NCI-H2107 treated with DMSO at 0.1 percent for 48 hours (cell line): ENCODE results near the gene FERMT1.
"Not testable (repeated sequence)": the region's sequence is repeated elsewhere in the genome, so short reads cannot be mapped to it uniquely, and the experiment has no call there.

Source experiments
- DNase-seq: peaks from one replicate; lab custom pipeline; 2025; ENCODE audit not compliant: unreplicated experiment; lab: John Stamatoyannopoulos, UW

Gene FERMT1

DNA sequence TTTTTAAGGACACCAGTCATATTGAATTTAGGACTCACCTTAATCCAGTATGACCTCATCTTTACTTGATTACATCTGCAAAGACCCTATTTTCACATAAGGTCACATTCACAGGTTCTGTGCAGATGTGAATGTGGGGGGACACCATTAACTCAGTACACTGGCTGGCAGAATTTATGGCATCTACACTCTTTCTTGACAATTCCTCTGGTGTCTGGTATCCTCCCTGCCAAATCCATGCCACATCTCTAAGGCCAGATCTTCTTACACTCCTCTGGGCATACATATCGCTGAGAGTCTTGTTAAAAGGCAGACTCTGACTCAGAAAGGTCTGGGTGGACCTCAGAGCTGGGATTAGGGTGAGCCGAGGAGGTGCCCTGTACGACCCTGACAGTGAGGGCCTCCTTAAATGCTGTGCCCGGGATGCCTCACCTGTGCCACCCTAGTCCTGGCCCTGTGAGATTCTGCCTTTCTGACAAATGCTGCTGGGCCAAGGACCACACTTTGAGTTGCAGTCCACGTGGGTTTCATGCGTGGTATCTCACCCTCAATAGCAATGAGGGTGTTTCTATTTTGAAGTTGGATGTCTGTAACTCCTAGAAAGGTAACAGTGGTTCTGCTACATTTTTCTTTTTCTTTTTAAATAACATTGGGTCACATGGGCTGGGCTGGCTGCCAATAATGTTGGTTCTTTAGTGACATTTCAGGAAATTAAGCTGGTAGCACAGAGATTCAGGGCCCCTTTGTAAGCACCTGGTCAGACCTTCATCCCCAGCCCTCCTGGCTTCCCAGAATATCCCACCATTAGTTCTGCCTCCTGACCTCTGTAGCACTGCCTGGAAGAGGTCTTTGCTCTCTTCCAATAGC, 51.8 kb downstream of the FERMT1 start:
- DNase-seq, result no peak

DNA sequence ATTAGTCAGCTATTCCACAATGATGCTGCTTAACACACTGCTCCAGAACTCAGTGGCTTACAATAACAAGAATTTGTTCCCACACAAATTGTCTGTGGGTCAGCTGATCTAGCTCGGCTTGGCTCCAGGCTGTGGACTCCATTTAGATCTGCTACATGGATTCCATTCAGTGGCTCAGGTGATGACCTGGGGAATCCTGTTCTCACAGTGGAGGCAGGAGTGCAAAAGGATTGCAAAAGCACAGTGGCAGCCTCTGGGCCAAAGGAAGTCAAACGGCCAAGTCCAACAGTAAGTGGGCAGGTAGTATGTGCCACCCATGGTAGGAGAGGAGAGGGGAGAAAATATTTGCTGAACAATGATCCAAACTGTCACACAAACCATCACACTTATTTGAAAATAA, 53.2 kb downstream of the FERMT1 start:
- DNase-seq, result no peak

- no peak for DNase-seq
These were observed 55.0 kb downstream of the FERMT1 start for GRCh38 chr20:6067763-6068318.

DNA sequence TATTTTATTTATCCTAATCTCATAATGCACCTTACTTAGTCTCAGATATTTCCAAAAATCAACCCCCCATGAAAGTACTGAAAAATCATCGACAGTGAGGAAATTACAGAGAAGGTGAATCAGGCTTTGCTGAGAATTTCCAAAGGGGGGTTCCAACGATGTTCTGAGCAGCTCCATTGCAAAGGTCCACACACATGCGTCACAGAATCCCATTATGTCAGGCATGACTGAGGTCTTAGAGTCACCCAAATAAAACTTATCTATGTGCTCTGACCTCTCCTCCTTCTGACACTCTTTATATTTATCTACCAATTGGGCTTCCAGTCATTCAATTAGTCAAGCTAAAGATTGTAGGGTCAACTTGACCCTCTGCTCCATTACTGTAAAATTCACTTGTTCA, 56.2 kb downstream of the FERMT1 start:
- DNase-seq, result no peak

- no peak for DNase-seq
These were observed 61.3 kb downstream of the FERMT1 start for GRCh38 chr20:6061544-6061943.

GRCh38 chr20:6060213-6060612, 62.6 kb downstream of the FERMT1 start:
- no peak for DNase-seq

- peak; percentile 54 for DNase-seq
These were observed 64.0 kb downstream of the FERMT1 start for GRCh38 chr20:6058684-6059295.

GRCh38 chr20:6057691-6058090, 65.1 kb downstream of the FERMT1 start:
- DNase-seq, result no peak

DNA sequence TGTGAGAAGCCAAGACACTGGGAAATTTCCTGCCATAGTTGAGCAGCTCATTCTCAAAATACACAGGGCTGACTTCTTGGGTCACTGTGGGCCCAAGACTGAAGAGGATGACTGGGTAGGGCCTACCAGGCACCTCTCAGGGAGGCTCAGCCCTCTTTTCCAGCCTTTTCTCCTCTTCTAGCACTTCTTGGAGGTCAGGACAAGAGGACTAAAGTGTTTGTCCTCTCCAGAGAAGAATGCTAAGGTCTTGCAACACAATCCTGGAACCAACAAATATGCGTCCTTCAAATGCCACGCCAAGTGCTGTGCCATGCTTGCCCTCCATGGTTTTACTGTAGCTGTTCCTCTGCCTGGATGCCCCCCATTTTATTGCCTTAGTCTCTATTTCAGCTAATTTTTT, 65.7 kb downstream of the FERMT1 start:
- no peak for DNase-seq

GRCh38 chr20:6055981-6056569, 66.8 kb downstream of the FERMT1 start:
- DNase-seq, result no peak

DNA sequence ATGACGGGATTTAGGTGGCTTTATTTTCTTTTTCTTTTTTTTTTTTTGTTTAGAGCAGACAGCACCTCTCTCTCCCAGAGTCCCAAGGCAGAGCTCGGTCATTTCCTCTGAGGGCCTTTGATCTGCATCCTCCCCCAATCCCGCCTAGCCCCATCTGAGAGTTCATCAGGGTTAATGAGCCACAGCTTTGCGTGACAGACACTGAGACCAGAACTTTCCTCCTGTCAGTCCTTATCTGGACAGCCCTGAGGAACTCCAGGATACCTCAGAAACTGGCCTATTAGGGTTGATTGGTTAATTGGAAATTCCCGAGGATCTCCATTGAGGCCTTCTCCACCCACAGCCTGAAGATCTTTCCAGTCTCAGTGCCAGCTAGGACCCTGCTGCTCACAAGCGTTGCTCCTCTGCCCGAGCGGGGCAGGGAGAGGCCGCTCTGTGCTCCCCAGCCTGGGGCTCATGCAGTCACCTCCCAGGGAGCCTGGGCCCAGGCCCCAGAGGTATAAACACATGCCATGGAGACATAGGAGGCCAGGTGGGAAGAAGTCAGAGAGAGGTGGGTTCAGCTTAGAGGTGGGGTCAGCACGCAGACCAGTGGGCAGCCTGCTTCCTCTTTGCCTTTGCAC, 67.6 kb downstream of the FERMT1 start:
- no peak for DNase-seq

- DNase-seq, result not testable (repeated sequence)
These were observed 68.2 kb downstream of the FERMT1 start for GRCh38 chr20:6054689-6055051.

GRCh38 chr20:6053776-6054688, 68.8 kb downstream of the FERMT1 start, which contains the start of gene LRRN4:
Gene LRRN4, minus strand, starts transcription at chr20:6054060. Its CDS starts 1,261 bp downstream, at chr20:6052799.
- DNase-seq, result peak; percentile 72

DNA sequence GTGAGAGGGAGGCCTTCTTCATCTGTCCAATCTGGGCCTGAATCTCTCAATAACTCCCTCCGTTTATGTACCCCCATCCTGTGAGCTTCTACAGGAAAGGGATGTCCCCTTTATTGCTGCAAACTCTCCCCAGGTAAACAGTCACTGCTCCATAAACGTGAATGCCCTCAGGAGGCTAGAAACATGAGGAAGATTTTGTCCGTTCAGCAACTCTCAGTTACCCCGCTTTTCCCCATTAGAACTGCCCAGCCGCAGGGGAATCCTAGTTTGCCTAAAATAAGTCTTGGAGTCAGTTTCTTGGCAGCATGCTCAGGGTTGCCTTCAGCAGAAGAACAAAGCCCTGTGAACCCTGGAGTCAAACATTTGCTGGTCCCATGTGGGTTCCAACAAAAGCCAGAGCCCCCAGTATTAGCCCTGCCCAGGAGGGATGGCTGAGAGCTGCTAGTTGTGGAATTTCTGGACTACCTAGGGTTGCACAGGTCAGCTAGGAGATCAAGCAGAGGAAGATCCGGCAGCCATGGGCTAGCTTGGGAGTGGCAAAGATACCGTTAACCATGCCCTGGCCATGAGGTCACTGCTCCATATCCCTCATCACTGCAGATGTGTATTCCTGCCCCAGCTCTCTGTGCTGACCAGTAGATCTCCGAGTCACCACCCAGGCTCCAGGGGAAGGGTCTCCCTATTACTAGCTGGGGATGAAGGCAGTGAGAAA, 69.6 kb downstream of the FERMT1 start:
- no peak for DNase-seq

DNA sequence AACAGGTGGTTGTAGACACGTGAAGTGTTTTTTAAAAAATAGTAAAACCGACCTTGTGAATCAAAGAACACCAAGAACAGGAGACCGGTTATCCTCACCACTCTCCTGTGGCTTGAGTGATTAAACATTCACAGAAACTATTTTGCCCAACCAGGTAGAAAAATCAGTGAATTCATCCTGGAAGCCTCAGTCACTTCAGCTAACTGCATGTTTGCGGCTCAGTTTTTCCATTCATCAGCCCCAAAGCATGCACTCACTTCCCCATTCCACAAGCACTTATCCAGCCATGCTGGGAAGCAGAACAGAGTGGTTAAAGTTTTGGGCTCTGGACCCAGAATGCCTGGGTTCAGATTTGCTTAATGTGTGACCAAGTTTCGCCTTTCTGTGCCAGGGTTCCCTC, 71.3 kb downstream of the FERMT1 start:
- no peak for DNase-seq

DNA sequence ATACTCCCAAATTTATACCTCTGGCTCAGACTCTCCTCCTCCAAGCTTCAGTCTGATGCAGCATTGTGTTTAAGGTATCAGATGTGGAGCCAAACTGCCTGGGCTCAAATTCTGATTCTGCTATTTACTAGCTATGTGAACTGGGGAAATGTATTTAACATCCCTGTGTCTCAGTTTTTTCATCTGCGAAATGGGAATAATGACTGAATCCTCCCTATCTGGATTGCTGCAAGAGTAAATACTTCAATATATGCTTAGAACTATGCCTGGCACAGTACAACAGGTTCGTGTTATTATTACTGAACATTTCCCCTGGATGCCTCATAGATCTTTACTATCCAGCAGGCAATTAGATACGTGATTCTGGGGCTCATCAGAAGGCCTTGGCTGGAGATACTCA, 74.4 kb downstream of the FERMT1 start:
- no peak for DNase-seq

DNA sequence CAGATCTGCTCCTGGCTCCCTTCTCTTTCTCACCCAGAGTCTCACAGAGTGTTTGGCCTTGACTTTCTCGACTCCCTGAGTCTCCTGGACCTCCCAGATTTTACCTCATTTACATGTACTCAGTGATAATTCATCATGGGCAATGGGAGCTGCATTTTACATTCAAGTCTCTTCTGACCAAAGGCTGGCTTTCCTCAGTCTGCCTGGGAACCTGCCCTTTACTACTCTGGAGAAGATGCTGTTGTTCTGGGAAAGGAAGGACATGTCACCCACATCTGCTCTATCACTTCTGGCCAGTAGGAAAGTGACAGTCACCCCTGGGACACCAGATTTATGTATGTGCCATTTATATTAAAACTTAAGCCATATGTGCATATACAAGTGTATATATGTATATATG, 76.4 kb downstream of the FERMT1 start:
- no peak for DNase-seq

DNA sequence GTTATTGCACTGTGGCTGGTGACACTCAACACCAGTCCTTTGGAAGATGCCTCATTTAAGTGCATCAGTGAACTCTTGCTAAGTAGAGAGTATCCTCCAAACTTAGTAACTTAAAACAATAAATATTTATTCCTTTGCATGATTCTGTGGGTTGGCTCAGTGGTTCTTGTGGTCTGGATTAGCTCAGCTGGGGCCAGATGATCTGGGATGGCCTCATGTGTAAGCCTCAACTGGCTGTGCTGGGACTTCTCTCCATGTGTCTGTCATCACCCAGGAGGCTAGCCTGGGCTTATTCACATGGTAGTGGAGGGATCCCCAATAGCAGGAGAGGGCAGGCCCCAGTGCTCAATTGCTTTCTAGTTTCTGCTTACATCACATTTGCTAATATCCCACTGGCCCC, 77.3 kb downstream of the FERMT1 start:
- no peak for DNase-seq

GRCh38 chr20:6044115-6044514, 78.7 kb downstream of the FERMT1 start:
- no peak for DNase-seq

- no peak for DNase-seq
These were observed 81.0 kb downstream of the FERMT1 start for GRCh38 chr20:6041808-6042265.
